ENCODE measurements around the gene PPP1R37. TPM values are rescaled to one million over a fixed set of nuclear protein-coding genes. Genes with fewer than 3 reads are reported as not detected.

Gene PPP1R37
- total RNA-seq, 2 experiments from 2014 or later, result 10.2 to 10.3 TPM

DNA sequence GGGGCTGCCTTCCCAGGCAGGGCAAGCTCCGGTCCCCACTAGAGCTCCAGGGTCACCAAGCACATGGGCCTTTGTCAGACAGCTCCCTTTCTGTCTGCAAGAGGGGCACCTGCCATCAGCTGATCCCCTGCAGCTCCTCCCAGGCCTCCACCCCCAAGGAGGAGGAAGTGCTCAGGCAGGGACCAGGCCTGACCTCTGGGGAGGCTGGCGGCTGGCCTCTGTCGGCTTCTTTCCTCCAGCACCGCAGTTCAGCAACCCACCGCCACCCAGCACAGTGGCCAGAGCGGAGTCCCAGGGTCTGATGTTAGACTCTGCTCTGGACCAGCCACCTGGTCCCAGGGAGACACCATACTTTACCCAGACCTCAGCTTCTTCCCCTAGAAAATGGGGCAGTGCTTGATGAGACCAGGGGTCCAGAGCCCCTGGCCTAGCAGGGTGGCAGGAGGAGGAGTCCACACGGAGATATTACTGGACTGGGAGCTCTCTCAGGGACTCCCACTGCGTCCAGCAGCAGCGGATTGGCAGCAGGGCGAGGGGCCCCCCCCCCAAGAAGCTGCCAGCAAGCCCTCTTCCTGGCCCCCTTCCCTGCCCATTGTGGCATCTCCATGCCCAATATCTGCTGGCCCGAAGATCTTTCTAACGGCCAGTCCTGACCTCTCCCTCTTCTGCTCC lies 43.7 kb downstream of the PPP1R37 start:
- Mint-ChIP-seq H3K9me3 (no peaks in the 10 kb centered on the region), H3K27me3 (ENCODE audit: low read depth) (no peaks in the 10 kb centered on the region), H3K4me1 (ENCODE audit: low read depth) (no peaks in the 10 kb centered on the region), H3K36me3 (ENCODE audit: low read depth) (no peaks in the 10 kb centered on the region), H3K4me3 (no peak overlapping the region), H3K27ac (peak overlapping the region; percentile 56)
- DNase-seq, result no peak
- CTCF ChIA-PET, result interaction anchor here (1.1 kb wide), 1 partner anchor 57 kb away, joined by 3 read pairs; no protein-coding TSS in a partner anchor
- intact Hi-C loops (cut with micrococcal nuclease), result no loop called here

DNA sequence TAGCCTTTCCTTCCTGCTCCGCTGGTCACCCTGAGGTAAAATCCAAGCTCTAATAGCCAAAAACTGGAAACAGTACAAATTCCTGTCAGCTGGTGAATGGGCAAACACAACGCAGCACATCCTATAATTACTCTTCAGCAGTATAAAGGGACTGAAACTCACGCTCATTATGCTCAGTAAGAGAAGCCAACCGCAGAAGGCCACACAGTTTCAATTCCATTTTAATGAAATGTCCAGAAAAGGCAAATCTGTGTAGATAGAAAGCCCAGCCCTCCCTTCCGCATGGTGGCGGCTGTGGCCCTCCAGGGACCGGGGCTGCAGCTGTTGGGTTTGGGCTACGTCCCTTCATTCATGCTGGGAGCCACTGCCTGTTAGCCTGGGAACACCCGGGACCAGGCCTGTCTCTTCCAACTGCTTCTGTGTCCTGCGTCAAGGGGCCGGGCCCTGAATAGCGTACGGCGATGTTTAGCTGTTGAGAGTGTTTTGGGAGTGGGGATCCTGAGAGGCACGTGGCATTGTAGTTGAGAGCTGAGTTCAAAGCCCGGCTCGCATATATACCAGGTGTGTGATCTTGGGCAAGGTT lies 44.3 kb downstream of the PPP1R37 start:
- Mint-ChIP-seq H3K27me3 (ENCODE audit: low read depth) (no peaks in the 10 kb centered on the region), H3K4me3 (no peak overlapping the region), H3K36me3 (ENCODE audit: low read depth) (no peaks in the 10 kb centered on the region), H3K27ac (no peak overlapping the region), H3K4me1 (ENCODE audit: low read depth) (no peaks in the 10 kb centered on the region), H3K9me3 (no peaks in the 10 kb centered on the region)
- intact Hi-C loops (cut with micrococcal nuclease), result no loop called here
- DNase-seq, result no peak
- CTCF ChIA-PET, result interaction anchor here (1.1 kb wide), 1 partner anchor 57 kb away, joined by 3 read pairs; no protein-coding TSS in a partner anchor

DNA sequence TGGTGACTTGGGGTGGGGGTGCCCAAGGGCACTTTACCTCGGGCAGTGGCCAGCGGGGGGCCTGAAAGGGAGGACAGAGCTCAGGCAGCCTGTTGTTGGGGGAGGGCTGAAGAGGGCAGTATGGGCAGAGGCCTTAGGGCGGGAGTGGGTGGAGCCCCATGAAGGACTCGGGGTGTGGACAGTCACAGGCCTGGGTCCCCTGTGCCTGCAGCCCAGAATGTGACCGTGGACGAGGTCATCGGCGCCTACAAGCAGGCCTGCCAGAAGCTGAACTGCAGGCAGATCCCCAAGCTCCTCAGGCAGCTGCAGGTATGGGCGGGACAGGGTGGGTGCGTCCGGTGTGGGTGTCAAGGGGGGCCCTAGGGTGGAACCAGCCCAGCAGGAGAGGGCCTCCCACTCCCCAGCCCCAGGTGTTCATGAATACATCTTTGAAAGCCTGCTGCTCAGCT lies 45.3 kb downstream of the PPP1R37 start:
- intact Hi-C loops (cut with micrococcal nuclease), result no loop called here
- CTCF ChIA-PET, result no interaction called here
- no peak overlapping the region for H3K27ac Mint-ChIP-seq

DNA sequence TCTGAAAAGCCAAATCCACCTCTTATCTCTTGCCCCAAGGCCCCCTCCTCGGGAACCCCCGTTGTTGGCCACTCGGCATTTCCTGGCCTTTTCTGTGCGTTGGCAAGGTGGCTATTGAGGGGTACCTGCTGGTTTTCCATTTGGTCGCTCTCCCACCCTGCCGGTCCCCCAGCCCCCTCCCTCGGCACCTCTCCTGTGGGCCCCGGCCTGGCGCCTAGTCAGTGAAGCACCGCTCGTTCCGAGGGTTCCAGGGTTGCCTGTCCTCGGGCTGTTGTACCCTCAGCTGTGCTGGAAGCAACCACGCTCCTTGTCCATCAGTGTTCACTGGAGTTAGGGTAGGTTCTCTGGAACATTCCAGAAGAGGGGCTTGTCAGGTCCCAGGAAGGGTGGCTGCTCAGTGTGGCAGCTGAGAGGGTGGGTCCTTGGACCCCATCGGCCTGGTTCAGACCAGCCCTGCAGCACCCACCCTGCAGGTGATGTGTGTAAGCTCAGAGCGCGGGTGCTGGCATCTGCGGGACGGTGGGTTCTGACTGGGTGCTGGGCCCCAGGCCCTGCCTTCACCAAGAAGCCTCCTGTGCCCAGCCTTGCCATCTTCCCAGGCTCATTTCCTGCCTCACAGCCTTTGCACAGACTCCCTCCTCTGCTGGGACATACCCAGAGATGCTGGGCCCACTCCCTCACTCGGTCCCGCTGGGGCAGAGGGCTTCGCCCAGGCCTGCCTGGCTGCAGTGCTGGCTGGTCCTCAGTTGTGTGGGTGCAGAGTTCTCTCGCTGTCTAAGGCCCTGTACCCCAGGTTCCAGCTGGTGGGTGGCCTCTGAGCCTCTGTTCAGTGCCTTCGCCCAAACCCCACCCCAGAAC lies 46.5 kb downstream of the PPP1R37 start:
- CTCF ChIA-PET, result no interaction called here
- intact Hi-C loops (cut with micrococcal nuclease), result no loop called here
- Mint-ChIP-seq H3K27ac (no peak overlapping the region), H3K4me1 (ENCODE audit: low read depth) (no peaks in the 10 kb centered on the region), H3K36me3 (ENCODE audit: low read depth) (peaks cover 5% of the 10 kb centered on the region), H3K27me3 (ENCODE audit: low read depth) (no peaks in the 10 kb centered on the region), H3K9me3 (no peaks in the 10 kb centered on the region), H3K4me3 (no peak overlapping the region)
- no peak for DNase-seq

More for the DNA sequence above, 45.3 kb downstream of the PPP1R37 start:
- no peaks in the 10 kb centered on the region for H3K4me1 Mint-ChIP-seq (ENCODE audit: low read depth)
- H3K27me3 Mint-ChIP-seq (ENCODE audit: low read depth), result no peaks in the 10 kb centered on the region
- no peak for DNase-seq
- H3K4me3 Mint-ChIP-seq, result no peak overlapping the region
- no peaks in the 10 kb centered on the region for H3K9me3 Mint-ChIP-seq
- peaks cover 5% of the 10 kb centered on the region for H3K36me3 Mint-ChIP-seq (ENCODE audit: low read depth)

DNA sequence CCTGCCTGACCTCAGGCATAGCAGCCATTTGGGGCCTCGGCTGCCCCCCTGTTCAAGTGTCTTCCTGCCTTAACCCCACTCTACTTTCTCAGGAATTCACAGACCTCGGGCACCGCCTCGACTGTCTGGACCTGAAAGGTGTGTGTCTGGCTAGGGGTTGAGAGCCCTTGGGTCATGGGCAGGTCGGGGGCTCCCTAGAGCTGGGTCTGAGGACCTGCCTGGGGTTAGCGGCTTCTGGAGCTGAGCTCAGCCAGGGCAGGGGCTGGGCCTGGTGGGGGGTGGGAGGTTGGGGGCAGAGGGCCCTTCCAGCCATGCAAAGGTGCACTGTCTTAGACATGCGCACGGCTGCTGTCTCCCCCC lies 47.1 kb downstream of the PPP1R37 start:
- no peaks in the 10 kb centered on the region for H3K9me3 Mint-ChIP-seq
- H3K27me3 Mint-ChIP-seq (ENCODE audit: low read depth), result no peaks in the 10 kb centered on the region
- H3K36me3 Mint-ChIP-seq (ENCODE audit: low read depth), result peaks cover 5% of the 10 kb centered on the region
- DNase-seq, result no peak
- H3K4me3 Mint-ChIP-seq, result no peak overlapping the region
- H3K27ac Mint-ChIP-seq, result no peak overlapping the region
- CTCF ChIA-PET, result no interaction called here
- intact Hi-C loops (cut with micrococcal nuclease), result no loop called here
- H3K4me1 Mint-ChIP-seq (ENCODE audit: low read depth), result no peaks in the 10 kb centered on the region

DNA sequence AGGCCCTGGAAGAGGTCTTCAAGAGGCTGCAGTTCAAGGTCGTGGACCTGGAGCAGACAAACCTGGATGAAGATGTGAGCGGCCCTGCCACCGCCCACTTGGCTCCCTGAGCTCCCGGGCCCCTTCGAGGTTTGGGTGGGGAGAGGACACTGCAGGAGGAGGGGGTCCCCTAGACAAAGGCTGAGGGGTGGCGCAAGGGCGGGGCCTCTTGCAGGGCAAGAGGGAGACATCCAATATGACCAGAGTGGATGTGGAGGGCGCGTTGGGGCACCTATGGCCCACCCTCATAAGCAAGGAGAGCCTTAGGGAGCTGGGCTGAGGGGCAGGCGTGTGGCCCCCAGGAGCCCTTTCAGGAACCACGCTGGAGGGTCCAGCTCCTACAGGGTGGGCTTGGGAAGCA lies 47.6 kb downstream of the PPP1R37 start:
- CTCF ChIA-PET, result no interaction called here
- no peaks in the 10 kb centered on the region for H3K9me3 Mint-ChIP-seq
- H3K4me3 Mint-ChIP-seq, result no peak overlapping the region
- H3K27me3 Mint-ChIP-seq (ENCODE audit: low read depth), result no peaks in the 10 kb centered on the region
- H3K4me1 Mint-ChIP-seq (ENCODE audit: low read depth), result no peaks in the 10 kb centered on the region
- H3K36me3 Mint-ChIP-seq (ENCODE audit: low read depth), result peaks cover 5% of the 10 kb centered on the region
- intact Hi-C loops (cut with micrococcal nuclease), result no loop called here
- DNase-seq, result no peak
- no peak overlapping the region for H3K27ac Mint-ChIP-seq

DNA sequence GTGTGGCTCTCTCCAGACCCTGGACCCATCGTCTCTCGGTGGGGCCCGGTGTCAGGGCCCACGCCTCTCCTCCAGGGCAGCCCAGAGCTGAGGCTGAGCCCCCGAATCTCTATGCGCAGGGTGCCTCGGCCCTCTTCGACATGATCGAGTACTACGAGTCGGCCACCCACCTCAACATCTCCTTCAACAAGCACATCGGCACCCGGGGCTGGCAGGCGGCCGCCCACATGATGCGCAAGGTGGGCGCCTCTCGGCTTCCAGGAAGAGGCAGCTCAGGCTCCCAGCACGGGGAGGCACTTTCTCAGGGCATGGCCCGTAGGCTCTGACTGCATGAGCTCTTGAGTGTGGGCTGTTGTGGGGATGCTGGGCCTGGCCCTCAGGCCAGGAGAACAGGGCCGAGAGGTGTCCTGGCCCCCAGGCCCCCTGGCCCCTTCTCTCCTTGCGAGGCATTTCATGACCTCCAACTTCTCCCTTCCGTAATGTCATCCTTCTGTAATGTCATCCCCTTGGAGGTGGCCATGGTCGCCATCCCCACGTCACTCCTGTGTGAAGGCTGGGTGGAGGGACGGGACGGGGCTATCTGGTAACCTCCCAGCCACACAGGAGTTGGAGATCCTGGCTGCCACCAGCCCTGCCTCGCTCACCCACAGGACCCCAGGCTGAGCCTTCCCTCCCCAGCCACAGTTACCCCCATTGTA lies 48.4 kb downstream of the PPP1R37 start:
- CTCF ChIA-PET, result no interaction called here
- peaks cover 5% of the 10 kb centered on the region for H3K36me3 Mint-ChIP-seq (ENCODE audit: low read depth)
- intact Hi-C loops (cut with micrococcal nuclease), result no loop called here

DNA sequence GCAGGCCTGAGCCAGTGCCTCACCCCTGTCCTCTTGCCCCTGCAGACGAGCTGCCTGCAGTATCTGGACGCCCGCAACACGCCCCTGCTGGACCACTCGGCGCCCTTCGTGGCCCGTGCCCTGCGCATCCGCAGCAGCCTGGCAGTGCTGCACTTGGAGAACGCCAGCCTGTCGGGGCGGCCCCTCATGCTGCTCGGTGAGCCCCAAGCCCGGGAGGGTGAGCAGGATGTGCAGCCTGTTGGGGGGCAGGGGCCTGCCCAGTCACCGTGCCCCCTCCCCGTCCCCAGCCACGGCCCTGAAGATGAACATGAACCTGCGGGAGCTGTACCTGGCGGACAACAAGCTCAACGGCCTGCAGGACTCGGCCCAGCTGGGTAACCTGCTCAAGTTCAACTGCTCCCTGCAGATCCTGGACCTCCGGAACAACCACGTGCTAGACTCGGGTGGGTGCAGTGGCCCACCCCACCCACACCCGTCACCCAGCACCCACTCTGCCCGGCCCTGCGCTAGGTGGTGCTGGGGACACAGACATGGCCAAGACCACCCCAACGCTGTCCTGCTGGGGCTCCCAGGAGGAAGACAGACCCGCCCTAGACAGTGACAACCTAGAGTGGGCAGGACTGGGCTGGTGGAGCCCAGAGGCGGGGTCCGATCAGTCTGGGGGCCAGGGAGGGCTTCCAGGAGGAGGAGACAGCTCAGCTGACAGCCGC lies 49.2 kb downstream of the PPP1R37 start:
- no peaks in the 10 kb centered on the region for H3K9me3 Mint-ChIP-seq
- no peak overlapping the region for H3K27ac Mint-ChIP-seq
- CTCF ChIA-PET, result interaction anchor here (0.7 kb wide), 1 partner anchor 194 kb away, joined by 3 read pairs; no protein-coding TSS in a partner anchor
- peaks cover 5% of the 10 kb centered on the region for H3K36me3 Mint-ChIP-seq (ENCODE audit: low read depth)
- no peak overlapping the region for H3K4me3 Mint-ChIP-seq
- no peaks in the 10 kb centered on the region for H3K4me1 Mint-ChIP-seq (ENCODE audit: low read depth)
- intact Hi-C loops (cut with micrococcal nuclease), result no loop called here
- DNase-seq, result no peak
- no peaks in the 10 kb centered on the region for H3K27me3 Mint-ChIP-seq (ENCODE audit: low read depth)

More for the DNA sequence above, 48.4 kb downstream of the PPP1R37 start:
- Mint-ChIP-seq H3K27ac (no peak overlapping the region), H3K9me3 (no peaks in the 10 kb centered on the region), H3K27me3 (ENCODE audit: low read depth) (no peaks in the 10 kb centered on the region), H3K4me3 (no peak overlapping the region), H3K4me1 (ENCODE audit: low read depth) (no peaks in the 10 kb centered on the region)
- no peak for DNase-seq

DNA sequence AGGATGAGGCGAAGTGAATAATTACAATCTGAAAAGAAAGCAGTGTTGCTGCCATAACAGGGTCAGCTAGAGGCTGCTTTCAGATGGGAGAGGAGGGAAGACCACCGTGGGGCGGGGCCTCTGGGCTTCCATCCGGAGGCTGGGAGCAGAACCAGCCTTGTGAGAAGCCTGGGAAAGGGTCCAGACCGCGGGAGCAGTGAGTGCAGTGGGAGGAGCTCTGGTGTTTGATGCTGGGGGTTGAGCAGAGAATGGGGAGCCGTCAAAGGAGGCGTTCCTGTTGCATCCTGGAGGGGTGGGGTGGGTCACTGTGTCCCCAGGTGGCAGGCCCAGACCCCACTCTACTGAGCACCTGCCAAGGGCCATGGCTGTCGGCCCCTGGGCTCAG lies 49.7 kb downstream of the PPP1R37 start:
- DNase-seq, result no peak
- Mint-ChIP-seq H3K36me3 (ENCODE audit: low read depth) (peaks cover 5% of the 10 kb centered on the region), H3K27me3 (ENCODE audit: low read depth) (no peaks in the 10 kb centered on the region), H3K9me3 (no peaks in the 10 kb centered on the region), H3K27ac (no peak overlapping the region), H3K4me1 (ENCODE audit: low read depth) (no peaks in the 10 kb centered on the region), H3K4me3 (no peak overlapping the region)
- intact Hi-C loops (cut with micrococcal nuclease), result no loop called here
- CTCF ChIA-PET, result interaction anchor here (0.7 kb wide), 1 partner anchor 193 kb away, joined by 3 read pairs; no protein-coding TSS in a partner anchor

DNA sequence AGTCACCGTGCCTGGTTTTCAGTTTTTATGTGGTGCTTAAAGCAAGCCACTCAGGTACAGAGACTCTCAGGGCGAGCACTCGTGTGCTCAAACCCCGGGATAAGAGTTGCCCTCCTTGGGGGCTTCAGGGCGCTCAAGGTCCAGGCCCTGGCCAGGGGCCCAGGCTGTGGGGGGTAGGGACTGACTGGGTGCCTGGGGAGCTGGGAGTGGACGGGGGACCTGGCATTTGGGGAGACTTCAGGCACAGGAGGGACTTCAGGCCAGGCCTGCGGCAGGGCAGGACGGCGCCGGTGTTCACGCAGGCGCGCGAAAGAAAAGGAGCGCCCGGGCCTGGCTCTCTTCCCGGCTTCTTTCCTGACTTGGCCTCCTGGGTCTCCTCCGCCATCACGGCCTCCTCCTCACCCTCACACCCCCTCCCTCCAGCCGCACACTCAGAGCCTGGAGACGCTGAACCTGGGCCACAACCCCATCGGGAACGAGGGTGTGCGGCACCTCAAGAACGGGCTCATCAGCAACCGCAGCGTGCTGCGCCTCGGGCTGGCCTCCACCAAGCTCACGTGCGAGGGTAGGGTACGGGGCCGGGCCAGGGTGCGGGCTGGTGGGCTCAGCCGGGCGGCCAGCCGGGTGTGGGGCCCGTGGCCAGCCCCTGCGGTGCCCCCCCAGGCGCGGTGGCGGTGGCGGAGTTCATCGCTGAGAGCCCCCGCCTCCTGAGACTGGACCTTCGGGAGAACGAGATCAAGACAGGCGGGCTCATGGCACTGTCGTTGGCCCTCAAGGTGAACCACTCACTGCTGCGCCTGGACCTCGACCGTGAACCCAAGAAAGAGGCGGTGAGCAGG lies 51.7 kb downstream of the PPP1R37 start:
- intact Hi-C loops (cut with micrococcal nuclease), result no loop called here
- H3K4me1 Mint-ChIP-seq (ENCODE audit: low read depth), result peaks cover 2% of the 10 kb centered on the region
- H3K9me3 Mint-ChIP-seq, result no peaks in the 10 kb centered on the region
- no peak overlapping the region for H3K27ac Mint-ChIP-seq
- no peaks in the 10 kb centered on the region for H3K27me3 Mint-ChIP-seq (ENCODE audit: low read depth)
- CTCF ChIA-PET, result no interaction called here
- H3K36me3 Mint-ChIP-seq (ENCODE audit: low read depth), result peaks cover 5% of the 10 kb centered on the region
- no peak for DNase-seq
- H3K4me3 Mint-ChIP-seq, result no peak overlapping the region
